GM19328 (cell line): ENCODE measurements around the gene MAMLD1.

ENCODE experiments used
- ATAC-seq: cut with Tn5 transposase; IDR thresholded peaks from one replicate; pipeline ENCODE4 v1.9.1; 2021; ENCODE audit warnings: mild to moderate bottlenecking, moderate library complexity; ENCODE audit not compliant: unreplicated experiment

The MAMLD1 gene

GRCh38 chrX:150456941-150457340 is 93.8 kb downstream of the MAMLD1 start:
- ATAC-seq = no peak

DNA sequence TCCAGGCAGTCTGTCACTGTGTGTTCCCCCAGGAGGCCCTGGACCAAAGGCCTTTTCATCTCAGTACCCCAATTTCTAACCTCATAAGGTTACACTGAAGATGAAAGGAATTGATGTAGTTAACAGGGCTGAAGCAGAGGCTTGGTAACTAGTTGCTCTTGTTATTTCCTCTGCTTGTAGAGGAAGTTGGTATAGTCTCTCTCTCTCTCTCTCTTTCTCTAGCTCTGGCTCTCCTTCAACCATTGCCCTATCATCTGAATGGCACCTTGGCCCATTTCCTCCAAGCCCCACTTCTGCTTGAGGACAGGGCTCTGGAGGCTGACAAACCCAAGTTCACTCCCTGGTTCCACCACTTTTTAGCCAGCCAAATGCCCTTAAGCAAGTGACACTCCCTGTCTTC is 96.1 kb downstream of the MAMLD1 start:
- ATAC-seq = no peak

GRCh38 chrX:150460063-150460462 is 96.9 kb downstream of the MAMLD1 start:
- ATAC-seq = no peak

GRCh38 chrX:150460781-150461180 is 97.7 kb downstream of the MAMLD1 start:
- ATAC-seq = no peak

GRCh38 chrX:150463566-150463965 is 100.4 kb downstream of the MAMLD1 start:
- no peak for ATAC-seq

- no peak for ATAC-seq
These were observed 100.9 kb downstream of the MAMLD1 start for GRCh38 chrX:150464001-150464400.

DNA sequence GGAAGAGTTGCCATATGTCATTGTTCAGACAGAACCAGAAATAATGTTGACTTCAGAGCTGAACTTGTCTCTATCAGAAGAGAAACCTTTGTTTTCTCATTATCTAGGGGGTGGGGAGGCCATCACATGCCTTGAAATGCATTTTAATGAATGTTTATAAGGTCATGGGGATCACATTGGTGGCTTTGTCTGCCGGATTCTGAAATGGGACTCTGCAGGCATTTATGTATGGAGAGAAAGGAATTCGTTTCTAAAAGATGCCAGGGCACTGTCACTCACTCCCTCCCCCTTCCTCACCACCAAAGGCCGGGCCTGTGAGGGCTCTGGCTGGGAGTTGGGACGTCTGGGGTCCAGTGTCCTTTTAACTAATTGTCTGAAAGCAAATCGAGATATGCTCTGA is 102.2 kb downstream of the MAMLD1 start:
- ATAC-seq = no peak

DNA sequence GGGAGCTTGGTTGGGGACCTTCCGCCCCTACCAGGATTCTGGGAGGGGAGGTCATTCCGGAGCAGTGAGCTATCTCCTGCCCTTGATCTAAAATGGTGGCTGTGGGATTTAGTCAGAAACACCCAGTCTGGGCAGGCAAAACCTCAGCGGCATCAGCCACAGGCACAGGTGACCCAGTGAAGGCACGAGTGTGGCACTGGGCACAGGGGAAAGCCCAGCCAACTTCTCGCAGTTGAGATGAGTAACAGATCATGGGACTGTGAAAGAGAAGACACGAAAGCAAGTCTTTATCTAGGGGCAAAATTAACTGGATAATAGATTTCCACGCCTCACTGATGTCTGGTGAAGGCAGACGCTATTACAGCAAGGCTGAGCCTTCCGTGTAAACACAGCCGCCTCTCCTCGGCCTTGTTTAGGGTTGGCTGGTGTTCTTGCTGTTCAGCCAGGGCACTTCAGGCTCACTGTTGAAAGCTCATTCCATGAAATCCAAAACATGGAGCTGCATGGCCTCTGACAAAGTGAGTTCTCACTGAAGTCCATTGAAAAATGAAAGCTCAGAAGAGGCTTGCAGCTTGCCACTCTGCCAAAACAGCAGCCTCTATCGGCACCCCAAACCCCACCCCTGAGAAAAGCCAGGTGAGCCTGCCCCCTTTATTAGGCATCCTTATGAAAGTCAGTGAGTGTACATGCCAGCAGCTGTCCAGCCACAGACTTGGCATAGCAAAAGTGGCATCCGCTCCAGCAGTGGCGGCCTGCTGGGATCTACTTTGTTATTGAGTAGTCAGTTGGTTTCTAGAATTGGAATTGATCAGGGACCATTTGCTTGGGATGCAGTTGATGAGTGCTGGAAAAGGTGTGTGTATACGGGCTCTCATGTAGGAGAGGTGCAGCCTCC is 103.0 kb downstream of the MAMLD1 start:
- ATAC-seq = no peak

GRCh38 chrX:150472306-150472705 is 109.2 kb downstream of the MAMLD1 start:
- no peak for ATAC-seq

- no peak for ATAC-seq
These were observed 110.3 kb downstream of the MAMLD1 start for GRCh38 chrX:150473371-150473770.

DNA sequence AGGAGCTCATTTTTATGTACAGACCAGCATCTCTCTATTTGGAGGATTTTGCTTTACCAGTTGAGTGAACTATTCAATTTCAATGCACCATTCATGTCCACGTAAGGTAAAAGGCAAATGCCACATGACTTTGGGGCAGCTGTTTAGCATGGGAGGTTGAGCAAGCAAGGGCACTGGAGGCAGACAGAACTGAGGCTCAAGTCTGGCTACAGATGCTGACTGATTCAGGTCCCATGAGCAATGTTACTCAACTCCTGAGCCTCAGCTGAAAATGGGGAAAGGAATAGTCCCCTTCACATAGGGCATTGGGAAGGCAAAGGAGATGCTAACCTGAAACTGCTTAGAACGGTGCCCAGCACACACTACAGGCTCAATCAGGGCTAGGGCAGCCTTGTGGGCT is 112.3 kb downstream of the MAMLD1 start:
- no peak for ATAC-seq

GRCh38 chrX:150476164-150476699 is 113.1 kb downstream of the MAMLD1 start:
- ATAC-seq = no peak

GRCh38 chrX:150477371-150477770 is 114.3 kb downstream of the MAMLD1 start:
- no peak for ATAC-seq

GRCh38 chrX:150478496-150479492 is 115.7 kb downstream of the MAMLD1 start:
- ATAC-seq = no peak

GRCh38 chrX:150482537-150483206 is 119.6 kb downstream of the MAMLD1 start:
- peak; percentile 69 for ATAC-seq

DNA sequence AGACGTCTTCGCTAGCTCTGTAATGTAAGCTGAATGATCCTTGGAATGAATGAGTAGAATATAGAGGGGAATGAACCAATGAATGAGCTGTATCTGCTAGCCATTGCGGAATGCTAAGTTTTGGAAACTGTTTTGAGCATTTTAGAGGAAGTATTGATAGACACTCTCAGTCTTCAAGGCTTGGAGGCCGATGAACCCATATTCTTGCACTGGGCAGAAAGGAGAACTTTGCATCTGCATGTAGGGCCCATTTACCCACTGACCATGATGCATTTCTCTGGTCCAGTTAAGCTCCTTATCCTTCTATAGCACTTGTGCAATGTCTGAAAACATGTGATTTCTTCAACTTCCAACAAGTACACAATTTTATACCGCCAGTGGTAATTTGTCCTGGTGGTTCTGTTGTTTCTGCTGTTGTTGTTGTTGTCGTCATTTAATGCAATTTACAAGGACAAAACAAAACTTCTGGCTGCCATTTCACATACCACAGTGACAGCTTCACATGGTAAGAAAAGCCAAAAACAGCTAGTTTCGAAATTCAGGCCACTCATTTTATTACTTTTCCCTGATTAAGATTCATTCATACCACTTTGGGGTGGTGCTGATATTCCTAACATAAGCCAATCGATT is 120.4 kb downstream of the MAMLD1 start:
- ATAC-seq = no peak

DNA sequence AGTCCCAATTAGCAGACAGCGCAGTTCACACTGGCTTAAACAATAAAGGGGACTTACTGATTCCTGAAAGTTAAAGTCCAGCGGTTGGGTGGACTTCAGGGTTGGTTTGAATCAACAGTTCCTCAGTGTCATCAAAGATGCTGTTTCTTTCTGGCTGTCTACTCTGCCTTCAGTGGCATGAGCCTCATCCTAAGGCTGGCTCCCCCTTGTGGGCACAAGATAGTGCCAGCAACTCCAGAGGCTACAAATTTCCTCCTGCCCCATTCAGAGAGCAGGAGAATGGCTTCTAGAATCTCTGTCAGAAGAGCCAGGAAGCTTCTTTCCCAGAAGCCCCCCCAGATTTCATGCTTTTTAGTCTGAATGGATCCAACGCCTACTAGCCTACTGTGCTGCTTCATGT is 122.9 kb downstream of the MAMLD1 start:
- ATAC-seq = no peak

- ATAC-seq = no peak
These were observed 124.4 kb downstream of the MAMLD1 start for GRCh38 chrX:150487369-150488094.

- no peak for ATAC-seq
These were observed 126.4 kb downstream of the MAMLD1 start for GRCh38 chrX:150489359-150490015.
